GM12865 (cell line): ENCODE measurements around the gene DNAH17.

Experiments
- DNase-seq: peaks from one replicate; pipeline ENCODE4 v3.0.0; 2010; ENCODE audit warnings: low read depth
- H3K4me3 ChIP-seq: 2 replicates; pipeline ENCODE4 v1.5.1; 2011; ENCODE audit warnings: mild to moderate bottlenecking, low read depth, low read length, control low read depth
- TF ChIP-seq, protein P1 (sequence below): IDR thresholded peaks from 2 replicates; pipeline ENCODE4 v1.5.1; 2011; ENCODE audit warnings: low read length, control low read depth, low read depth, inconsistent platforms; ENCODE audit not compliant: insufficient read depth; ENCODE audit errors: missing control alignments

The DNAH17 gene

DNA sequence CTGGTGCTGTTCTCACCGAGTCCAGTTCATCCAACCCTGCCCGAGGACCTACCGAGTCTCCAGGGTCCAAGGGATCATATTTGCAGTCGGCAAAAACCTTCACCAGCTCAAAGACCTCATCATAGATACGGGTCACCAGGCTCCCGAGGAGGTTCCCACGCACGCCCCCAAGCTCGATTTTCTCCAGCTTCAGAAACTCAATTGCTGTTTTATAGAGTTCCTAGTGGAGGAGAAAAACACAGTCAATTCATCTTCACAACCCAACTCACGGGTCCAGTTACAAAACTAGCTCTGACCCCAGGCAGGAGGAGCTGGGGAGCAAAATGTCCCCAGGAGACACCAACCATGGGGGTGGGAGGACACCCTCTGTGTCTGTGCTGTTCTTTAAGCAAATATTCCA is 10.2 kb downstream of the DNAH17 start:
- TF ChIP-seq, protein P1, sequence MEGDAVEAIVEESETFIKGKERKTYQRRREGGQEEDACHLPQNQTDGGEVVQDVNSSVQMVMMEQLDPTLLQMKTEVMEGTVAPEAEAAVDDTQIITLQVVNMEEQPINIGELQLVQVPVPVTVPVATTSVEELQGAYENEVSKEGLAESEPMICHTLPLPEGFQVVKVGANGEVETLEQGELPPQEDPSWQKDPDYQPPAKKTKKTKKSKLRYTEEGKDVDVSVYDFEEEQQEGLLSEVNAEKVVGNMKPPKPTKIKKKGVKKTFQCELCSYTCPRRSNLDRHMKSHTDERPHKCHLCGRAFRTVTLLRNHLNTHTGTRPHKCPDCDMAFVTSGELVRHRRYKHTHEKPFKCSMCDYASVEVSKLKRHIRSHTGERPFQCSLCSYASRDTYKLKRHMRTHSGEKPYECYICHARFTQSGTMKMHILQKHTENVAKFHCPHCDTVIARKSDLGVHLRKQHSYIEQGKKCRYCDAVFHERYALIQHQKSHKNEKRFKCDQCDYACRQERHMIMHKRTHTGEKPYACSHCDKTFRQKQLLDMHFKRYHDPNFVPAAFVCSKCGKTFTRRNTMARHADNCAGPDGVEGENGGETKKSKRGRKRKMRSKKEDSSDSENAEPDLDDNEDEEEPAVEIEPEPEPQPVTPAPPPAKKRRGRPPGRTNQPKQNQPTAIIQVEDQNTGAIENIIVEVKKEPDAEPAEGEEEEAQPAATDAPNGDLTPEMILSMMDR, result no peak
- DNase-seq, result no peak
- no peak overlapping the region for H3K4me3 ChIP-seq

GRCh38 chr17:78563189-78564145 is 13.7 kb downstream of the DNAH17 start:
- TF ChIP-seq, protein P1, result no peak
- H3K4me3 ChIP-seq, result no peak overlapping the region
- DNase-seq, result no peak

- TF ChIP-seq, protein P1, result no peak
- no peak for DNase-seq
- no peak overlapping the region for H3K4me3 ChIP-seq
Observed at GRCh38 chr17:78562734-78563133, 14.5 kb downstream of the DNAH17 start.

DNA sequence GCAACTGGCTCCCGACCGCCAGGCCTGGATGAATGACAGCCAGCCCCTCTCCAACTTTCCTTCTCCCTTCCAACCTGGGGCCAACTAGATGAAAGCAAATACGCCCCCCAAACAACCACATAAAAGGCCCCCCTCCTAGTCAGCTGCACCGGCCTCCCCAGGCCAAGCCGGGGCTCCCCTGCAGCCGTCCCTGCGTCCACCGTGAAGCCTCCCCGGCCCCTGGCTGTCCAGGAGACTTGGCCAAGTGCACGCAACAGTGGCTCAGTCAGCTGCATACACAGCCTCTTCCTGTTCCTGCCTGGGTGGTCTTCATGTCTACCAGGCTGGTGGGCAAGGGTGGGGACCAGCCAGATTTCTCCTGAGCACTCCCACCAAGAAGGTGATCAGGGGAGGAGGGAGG is 16.0 kb downstream of the DNAH17 start:
- H3K4me3 ChIP-seq, result no peak overlapping the region
- DNase-seq, result no peak
- TF ChIP-seq, protein P1, result no peak

GRCh38 chr17:78560731-78561130 is 16.5 kb downstream of the DNAH17 start:
- no peak overlapping the region for H3K4me3 ChIP-seq
- TF ChIP-seq, protein P1, result no peak
- DNase-seq, result no peak

DNA sequence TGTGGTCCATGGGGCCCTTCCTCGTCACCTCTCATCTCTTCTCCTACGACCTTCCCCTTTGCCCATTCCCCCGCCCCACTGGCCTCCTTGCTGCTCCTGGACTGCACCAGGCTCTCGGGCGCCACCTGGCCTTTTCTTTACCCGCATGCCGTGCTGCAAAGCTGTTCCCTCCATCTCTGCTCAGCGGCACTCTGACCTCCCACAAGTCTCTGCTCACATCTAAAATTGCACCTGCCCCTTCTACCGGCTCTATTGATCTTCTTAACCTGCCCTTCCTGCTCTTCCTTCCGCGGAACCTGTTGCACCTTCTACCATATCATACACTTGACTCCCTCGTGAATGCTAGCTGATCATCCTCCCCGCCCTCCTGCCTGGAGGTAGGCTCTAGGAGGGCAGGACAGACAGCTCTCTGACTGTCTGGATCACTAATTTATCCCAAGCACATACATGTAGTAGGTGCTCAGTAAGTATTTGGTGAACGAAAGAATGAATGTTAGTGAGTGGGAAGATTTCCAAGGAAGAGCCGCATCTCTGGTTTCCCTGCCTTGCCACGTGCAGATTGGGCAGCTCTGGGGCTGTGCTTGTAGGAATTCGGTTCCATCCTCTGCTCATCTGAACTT is 17.3 kb downstream of the DNAH17 start:
- H3K4me3 ChIP-seq, result no peak overlapping the region
- no peak for DNase-seq
- TF ChIP-seq, protein P1, result no peak
